GM12878 (cell line): ENCODE measurements around the gene DCDC2. TPM values are rescaled to one million over a fixed set of nuclear protein-coding genes. Genes with fewer than 3 reads are reported as not detected.

Experiments
- ATAC-seq: fragments of 200-7000 bp; cut with Tn5 transposase; 3 replicates; pipeline ENCODE4 v1.9.1; 2020; ENCODE audit warnings: mild to moderate bottlenecking, moderate library complexity
- BruUV-seq: library from RNA; stranded (reverse); fragments of 400-500 nt; replicated peaks from 2 replicates; lab custom pipeline; 2021; lab: Mats Ljungman, UMichigan
- CTCF ChIA-PET: fragments of 300-600 bp; sonication (Branson Sonifier 250); formaldehyde crosslinking; extraction: SDS; loops from one replicate; lab custom pipeline; 2021; ENCODE audit warnings: inconsistent platforms; lab: Yijun Ruan, JAX
- POLR2A ChIA-PET: fragments of 350-600 bp; formaldehyde crosslinking; extraction: SDS; loops from one replicate; lab custom pipeline; 2021; ENCODE audit warnings: inconsistent platforms; lab: Charles Lee
- RAD21 ChIA-PET: fragments of 300-600 bp; sonication (Branson Sonifier 250); formaldehyde crosslinking; loops from one replicate; lab custom pipeline; 2023; ENCODE audit warnings: antibody characterized with exemption; ENCODE audit not compliant: unreplicated experiment; lab: Charles Lee
- SMC1A ChIA-PET: fragments of 300-600 bp; sonication (Branson Sonifier 250); formaldehyde crosslinking; loops from one replicate; lab custom pipeline; 2023; ENCODE audit not compliant: unreplicated experiment, uncharacterized antibody; lab: Charles Lee
- DNase-seq: peaks from one replicate; pipeline ENCODE4 v3.0.0-alpha.2; 2011; ENCODE audit warnings: low read depth, low spot score
- FAIRE-seq: peaks from 3 replicates; lab custom pipeline; 2011; peaks lifted over from hg19 to GRCh38; lab: Jason Lieb, UNC
- H2AFZ ChIP-seq: 2 replicates; pipeline ENCODE4 v1.6.0; 2011; ENCODE audit warnings: low read depth, low read length, control low read depth; ENCODE audit not compliant: control insufficient read depth
- H3K27ac ChIP-seq: 2 replicates; pipeline ENCODE4 v1.5.1; 2011; ENCODE audit warnings: control low read depth; ENCODE audit not compliant: control insufficient read depth, insufficient read depth
- H3K27me3 ChIP-seq, 2 experiments: replicated peaks in 1 of 2; 2 replicates each; pipeline versions ENCODE4 v1.6.0 to v1.6.1; 2011; ENCODE audit warnings: low read length in 1 of 2; ENCODE audit not compliant: control insufficient read depth in 2 of 2, insufficient read depth in 2 of 2
- H3K36me3 ChIP-seq, 2 experiments: 2 replicates each; pipeline ENCODE4 v1.5.1; 2011; ENCODE audit warnings: low read length in 1 of 2; ENCODE audit not compliant: control insufficient read depth in 2 of 2, insufficient read depth in 2 of 2
- H3K4me1 ChIP-seq: 2 replicates; pipeline ENCODE4 v1.6.1; 2011; ENCODE audit warnings: mild to moderate bottlenecking, low read length, moderate library complexity, mixed read lengths; ENCODE audit not compliant: control insufficient read depth, insufficient read depth
- H3K4me2 ChIP-seq: 2 replicates; pipeline ENCODE4 v1.6.0; 2011; ENCODE audit warnings: control low read depth; ENCODE audit not compliant: control insufficient read depth, insufficient read depth
- H3K4me3 ChIP-seq: fragments of 200-600 bp; sonication (generic); 2 replicates; pipeline ENCODE4 v1.5.1; 2016
- H3K79me2 ChIP-seq: 2 replicates; pipeline ENCODE4 v1.6.0; 2011; ENCODE audit warnings: low read length; ENCODE audit not compliant: control insufficient read depth, insufficient read depth
- H3K9ac ChIP-seq: 2 replicates; pipeline ENCODE4 v1.8.0; 2011; ENCODE audit warnings: low read length, control low read depth, mixed read lengths; ENCODE audit not compliant: control insufficient read depth, insufficient read depth
- H3K9me3 ChIP-seq: replicated peaks from 3 replicates; pipeline ENCODE4 v1.5.1; 2011; ENCODE audit warnings: mild to moderate bottlenecking, low read length; ENCODE audit not compliant: control insufficient read depth, insufficient read depth
- H4K20me1 ChIP-seq: 2 replicates; pipeline ENCODE4 v1.6.0; 2011; ENCODE audit not compliant: control insufficient read depth, insufficient read depth
- CHD2 ChIP-seq: IDR thresholded peaks from 2 replicates; pipeline ENCODE4 v1.6.1; 2011; ENCODE audit warnings: low read depth, low read length, improper control_type of control experiment, borderline replicate concordance
- FOXM1 ChIP-seq: IDR thresholded peaks from 2 replicates; pipeline ENCODE4 v1.6.1; 2012; ENCODE audit warnings: low read depth, mild to moderate bottlenecking, inconsistent platforms, low read length, moderate library complexity
- GATAD2B ChIP-seq: fragments of 450-650 bp; conservative IDR thresholded peaks from 2 replicates; pipeline ENCODE4 v1.6.1; 2017; ENCODE audit warnings: low read depth, mild to moderate bottlenecking, moderate library complexity
- IRF4 ChIP-seq: IDR thresholded peaks from 2 replicates; pipeline ENCODE4 v1.6.1; 2011; ENCODE audit warnings: low read depth, low read length
- JUNB ChIP-seq: IDR thresholded peaks from 2 replicates; pipeline ENCODE4 v1.6.1; 2016; ENCODE audit warnings: antibody characterized with exemption, mild to moderate bottlenecking
- NR2C1 ChIP-seq: fragments of 450-650 bp; IDR thresholded peaks from 2 replicates; pipeline ENCODE4 v1.6.1; 2017; ENCODE audit warnings: antibody characterized with exemption, mild to moderate bottlenecking, moderate library complexity
- TBL1XR1 ChIP-seq: IDR thresholded peaks from 2 replicates; pipeline ENCODE4 v1.6.1; 2012; ENCODE audit warnings: low read depth, low read length, improper control_type of control experiment
- WRNIP1 ChIP-seq: IDR thresholded peaks from 2 replicates; pipeline ENCODE4 v1.6.1; 2011; ENCODE audit warnings: low read depth, low read length, improper control_type of control experiment, borderline replicate concordance
- ZNF384 ChIP-seq: IDR thresholded peaks from 2 replicates; pipeline ENCODE4 v1.6.1; 2012; ENCODE audit warnings: low read depth, mild to moderate bottlenecking, low read length, improper control_type of control experiment, borderline replicate concordance
- WGBS: methylation state at CpG from one replicate; pipeline ENCODE4 v1.1.6; 2016; ENCODE audit warnings: low lambda C conversion rate; ENCODE audit not compliant: insufficient replicate concordance, insufficient coverage; ENCODE audit errors: missing lambda C conversion rate; 5-methylcytosine and 5-hydroxymethylcytosine counted together
- in situ Hi-C: fragments of 300-500 bp; cut with MboI; formaldehyde crosslinking; loops from 9 replicates; pipeline ENCODE4 v1.14.3; 2018; ENCODE audit warnings: mixed read lengths
- intact Hi-C: fragments of 100-400 bp; cut with micrococcal nuclease; formaldehyde crosslinking; loops from one replicate; pipeline ENCODE4 v1.14.2; 2022; ENCODE audit not compliant: unreplicated experiment
- polyA plus RNA-seq, 11 experiments: library from polyadenylated mRNA; depleted of rRNA in 4 of 11; unstranded in 6 of 11; stranded (reverse) in 5 of 11; fragments of >200 nt; fragmentation: Nextera tagmentation in 4 of 11; fragmentation: Illumina TruSeq in 1 of 11; extraction: Ambion mirVana in 4 of 11; extraction: Trizol in 1 of 11; gene quantifications; 1 replicate in 1 of 11; 2 replicates in 10 of 11; pipeline versions ENCODE4 v1.2.1 to v1.2.3, GENCODE V29; 2011 to 2016; ENCODE audit warnings: inconsistent platforms in 2 of 11, missing spikeins in 2 of 11, low read depth in 1 of 11
- total RNA-seq, 4 experiments: library from RNA; depleted of rRNA in 3 of 4; stranded (reverse); fragments of >200 nt in 3 of 4; fragmentation: Illumina TruSeq in 1 of 4; extraction: Trizol in 1 of 4; gene quantifications; 2 replicates each; pipeline versions ENCODE4 v1.2.1 to v1.2.3, GENCODE V29; 2013 to 2021
- TF ChIP-seq, protein P1 (sequence below): fragments of 450-650 bp; IDR thresholded peaks from 2 replicates; pipeline ENCODE4 v1.6.1; 2017; ENCODE audit warnings: mild to moderate bottlenecking, low read depth, inconsistent platforms; ENCODE audit not compliant: poor library complexity, severe bottlenecking
- TF ChIP-seq, protein P2 (sequence below): fragments of 150-350 bp; IDR thresholded peaks from 2 replicates; pipeline ENCODE4 v1.6.1; 2014; ENCODE audit warnings: mild to moderate bottlenecking, low read depth, low read length
- TF ChIP-seq, protein P3 (sequence below): fragments of 450-650 bp; IDR thresholded peaks from 2 replicates; pipeline ENCODE4 v1.6.1; 2016; ENCODE audit warnings: mild to moderate bottlenecking

The DCDC2 gene
- total and polyA plus RNA-seq, 10 of the 15 experiments (the other 5 are each of a cell fraction or from before 2014, with no cell fraction given) = under 0.01 to 0.03 TPM; not detected in 8

DNA sequence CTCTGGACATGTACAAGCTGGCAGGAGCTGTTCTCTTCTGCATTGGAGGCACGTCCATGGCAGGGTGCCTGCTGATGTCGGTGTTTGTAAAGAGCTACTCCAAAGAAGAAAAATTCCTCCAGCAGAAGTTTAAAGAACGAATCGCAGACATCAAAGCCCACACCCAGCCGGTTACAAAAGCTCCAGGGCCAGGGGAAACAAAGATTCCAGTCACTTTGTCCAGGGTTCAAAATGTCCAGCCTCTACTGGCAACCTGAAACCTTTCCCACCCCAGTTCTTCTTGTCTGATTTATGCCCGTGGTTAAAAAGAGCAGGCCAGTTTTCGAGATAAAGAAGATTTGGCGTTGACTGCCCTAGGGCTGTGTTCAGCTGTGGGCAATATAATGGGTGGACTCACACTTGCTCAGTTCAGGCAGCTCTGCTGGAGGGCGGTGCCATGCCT lies 212.1 kb downstream of the DCDC2 start:
- in situ Hi-C loops = no loop called here

More for the DNA sequence above, 212.1 kb downstream of the DCDC2 start:
- Histone ChIP-seq H4K20me1 (no peaks in the 10 kb centered on the region), H3K4me1 (no peaks in the 10 kb centered on the region), H3K9me3 (no peaks in the 10 kb centered on the region; the same call in 2 of the 3 replicates), H3K27ac (no peak overlapping the region), H3K9ac (no peak overlapping the region), H3K4me2 (no peak overlapping the region), H3K36me3 (no peaks in the 10 kb centered on the region), H3K4me3 (no peak overlapping the region), H3K27me3 (no peaks in the 10 kb centered on the region), H2AFZ (no peak overlapping the region), H3K79me2 (no peaks in the 10 kb centered on the region)
- CTCF ChIA-PET = interaction anchor here (1.4 kb wide), 1 partner anchor 9 kb away, joined by 4 read pairs; no protein-coding TSS in a partner anchor
- intact Hi-C loops = no loop called here
- SMC1A ChIA-PET = no interaction called here
- ATAC-seq = no peak
- RAD21 ChIA-PET = no interaction called here
- BruUV-seq = no TSS peak
- FAIRE-seq = no peak
- POLR2A ChIA-PET = no interaction called here
- TF ChIP-seq TBL1XR1 (no peak), CHD2 (no peak), NR2C1 (no peak), GATAD2B (no peak), FOXM1 (no peak), ZNF384 (no peak), WRNIP1 (no peak), JUNB (no peak), IRF4 (no peak)
- TF ChIP-seq, protein P1, sequence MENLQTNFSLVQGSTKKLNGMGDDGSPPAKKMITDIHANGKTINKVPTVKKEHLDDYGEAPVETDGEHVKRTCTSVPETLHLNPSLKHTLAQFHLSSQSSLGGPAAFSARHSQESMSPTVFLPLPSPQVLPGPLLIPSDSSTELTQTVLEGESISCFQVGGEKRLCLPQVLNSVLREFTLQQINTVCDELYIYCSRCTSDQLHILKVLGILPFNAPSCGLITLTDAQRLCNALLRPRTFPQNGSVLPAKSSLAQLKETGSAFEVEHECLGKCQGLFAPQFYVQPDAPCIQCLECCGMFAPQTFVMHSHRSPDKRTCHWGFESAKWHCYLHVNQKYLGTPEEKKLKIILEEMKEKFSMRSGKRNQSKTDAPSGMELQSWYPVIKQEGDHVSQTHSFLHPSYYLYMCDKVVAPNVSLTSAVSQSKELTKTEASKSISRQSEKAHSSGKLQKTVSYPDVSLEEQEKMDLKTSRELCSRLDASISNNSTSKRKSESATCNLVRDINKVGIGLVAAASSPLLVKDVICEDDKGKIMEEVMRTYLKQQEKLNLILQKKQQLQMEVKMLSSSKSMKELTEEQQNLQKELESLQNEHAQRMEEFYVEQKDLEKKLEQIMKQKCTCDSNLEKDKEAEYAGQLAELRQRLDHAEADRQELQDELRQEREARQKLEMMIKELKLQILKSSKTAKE = no peak
- TF ChIP-seq, protein P2, sequence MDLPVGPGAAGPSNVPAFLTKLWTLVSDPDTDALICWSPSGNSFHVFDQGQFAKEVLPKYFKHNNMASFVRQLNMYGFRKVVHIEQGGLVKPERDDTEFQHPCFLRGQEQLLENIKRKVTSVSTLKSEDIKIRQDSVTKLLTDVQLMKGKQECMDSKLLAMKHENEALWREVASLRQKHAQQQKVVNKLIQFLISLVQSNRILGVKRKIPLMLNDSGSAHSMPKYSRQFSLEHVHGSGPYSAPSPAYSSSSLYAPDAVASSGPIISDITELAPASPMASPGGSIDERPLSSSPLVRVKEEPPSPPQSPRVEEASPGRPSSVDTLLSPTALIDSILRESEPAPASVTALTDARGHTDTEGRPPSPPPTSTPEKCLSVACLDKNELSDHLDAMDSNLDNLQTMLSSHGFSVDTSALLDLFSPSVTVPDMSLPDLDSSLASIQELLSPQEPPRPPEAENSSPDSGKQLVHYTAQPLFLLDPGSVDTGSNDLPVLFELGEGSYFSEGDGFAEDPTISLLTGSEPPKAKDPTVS = no peak
- TF ChIP-seq, protein P3, sequence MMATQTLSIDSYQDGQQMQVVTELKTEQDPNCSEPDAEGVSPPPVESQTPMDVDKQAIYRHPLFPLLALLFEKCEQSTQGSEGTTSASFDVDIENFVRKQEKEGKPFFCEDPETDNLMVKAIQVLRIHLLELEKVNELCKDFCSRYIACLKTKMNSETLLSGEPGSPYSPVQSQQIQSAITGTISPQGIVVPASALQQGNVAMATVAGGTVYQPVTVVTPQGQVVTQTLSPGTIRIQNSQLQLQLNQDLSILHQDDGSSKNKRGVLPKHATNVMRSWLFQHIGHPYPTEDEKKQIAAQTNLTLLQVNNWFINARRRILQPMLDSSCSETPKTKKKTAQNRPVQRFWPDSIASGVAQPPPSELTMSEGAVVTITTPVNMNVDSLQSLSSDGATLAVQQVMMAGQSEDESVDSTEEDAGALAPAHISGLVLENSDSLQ = no peak
- 40% methylated on average over 9 of the region's 9 CpGs for WGBS
- DNase-seq = no peak
